HepG2 (cell line): ENCODE measurements around the gene BID. TPM values are rescaled to one million over a fixed set of nuclear protein-coding genes. Genes with fewer than 3 reads are reported as not detected.

ENCODE experiments used
- ATAC-seq: fragments of 200-7000 bp; cut with Tn5 transposase; 3 replicates; pipeline ENCODE4 v1.9.1; 2020; ENCODE audit warnings: mild to moderate bottlenecking, moderate library complexity
- BruUV-seq: library from RNA; stranded (reverse); fragments of 400-500 nt; replicated peaks from 2 replicates; lab custom pipeline; 2021; lab: Mats Ljungman, UMichigan
- CTCF ChIA-PET: fragments of 300-600 bp; formaldehyde crosslinking; extraction: SDS; loops from one replicate; lab custom pipeline; 2021; ENCODE audit warnings: low total read pairs, inconsistent platforms, low intra/inter-chr PET ratio; lab: Yijun Ruan, JAX
- POLR2A ChIA-PET: fragments of 350-600 bp; sonication (Branson Sonifier 250); formaldehyde crosslinking; loops from one replicate; lab custom pipeline; 2020; ENCODE audit warnings: antibody characterized with exemption, inconsistent platforms; lab: Yijun Ruan, JAX
- DNase-seq: peaks from one replicate; pipeline ENCODE4 v3.0.0-alpha.2; 2015; ENCODE audit warnings: low spot score
- FAIRE-seq: peaks from 3 replicates; lab custom pipeline; 2011; peaks lifted over from hg19 to GRCh38; lab: Jason Lieb, UNC
- H2AFZ ChIP-seq: one replicate; pipeline ENCODE4 v1.6.1; 2011; ENCODE audit warnings: low read length, inconsistent platforms
- H3K27ac ChIP-seq: fragments of 300-600 bp; 3 replicates; pipeline ENCODE4 v1.8.0; 2011; ENCODE audit warnings: mixed run types, mild to moderate bottlenecking, mixed read lengths, low read length, inconsistent platforms; ENCODE audit not compliant: insufficient read depth; ENCODE audit errors: extremely low read length
- H3K27me3 ChIP-seq, 2 experiments: fragments of 200-600 bp in 1 of 2; 2 replicates in 1 of 2; 3 replicates in 1 of 2; pipeline versions ENCODE4 v1.6.0 to v1.8.0; 2011; ENCODE audit warnings: low read length in 2 of 2, mild to moderate bottlenecking in 2 of 2, moderate library complexity in 2 of 2, inconsistent platforms in 1 of 2; ENCODE audit not compliant: insufficient read depth in 2 of 2, control insufficient read depth in 1 of 2
- H3K36me3 ChIP-seq, 2 experiments: fragments of 200-600 bp in 1 of 2; replicated peaks in 1 of 2; 2 replicates in 1 of 2; 3 replicates in 1 of 2; pipeline versions ENCODE4 v1.5.1 to v1.8.0; 2011; ENCODE audit warnings: low read length in 2 of 2, inconsistent platforms in 1 of 2; ENCODE audit not compliant: insufficient read depth in 2 of 2, control insufficient read depth in 1 of 2
- H3K4me1 ChIP-seq: 2 replicates; pipeline ENCODE4 v1.5.1; 2012; ENCODE audit warnings: low read length, inconsistent platforms; ENCODE audit not compliant: insufficient read depth
- H3K4me2 ChIP-seq: 2 replicates; pipeline ENCODE4 v1.6.0; 2011; ENCODE audit warnings: low read depth, low read length, inconsistent platforms
- H3K4me3 ChIP-seq, 3 experiments: fragments of 200-600 bp in 1 of 3; sonication (generic), shearing (Covaris generic) in 1 of 3; replicated peaks in 1 of 3; 2 replicates each; pipeline ENCODE4 v1.5.1; 2011 to 2016; ENCODE audit warnings: low read length in 3 of 3, inconsistent platforms in 2 of 3, low read depth in 2 of 3, mild to moderate bottlenecking in 2 of 3, control low read depth in 1 of 3, mixed read lengths in 1 of 3; ENCODE audit not compliant: insufficient read depth in 1 of 3
- H3K79me2 ChIP-seq: one replicate; pipeline ENCODE4 v1.6.1; 2011; ENCODE audit warnings: low read length, inconsistent platforms; ENCODE audit not compliant: insufficient read depth
- H3K9ac ChIP-seq: 2 replicates; pipeline ENCODE4 v1.6.0; 2011; ENCODE audit warnings: mild to moderate bottlenecking, low read depth, low read length, inconsistent platforms; ENCODE audit not compliant: insufficient read depth
- H3K9me3 ChIP-seq: 2 replicates; pipeline ENCODE4 v1.5.1; 2012; ENCODE audit warnings: mild to moderate bottlenecking, low read length
- H4K20me1 ChIP-seq: 2 replicates; pipeline ENCODE4 v1.6.0; 2011; ENCODE audit warnings: inconsistent platforms, mild to moderate bottlenecking, low read length, moderate library complexity; ENCODE audit not compliant: insufficient read depth
- GRHL1 ChIP-seq: sonication (generic); formaldehyde crosslinking; conservative IDR thresholded peaks from 2 replicates; pipeline ENCODE4 v1.8.0; 2022; ENCODE audit warnings: missing genetic modification reagents
- NFIB ChIP-seq: sonication (generic); formaldehyde crosslinking; IDR thresholded peaks from 2 replicates; pipeline ENCODE4 v1.9.0; 2021; ENCODE audit warnings: missing genetic modification reagents, mild to moderate bottlenecking, borderline replicate concordance
- NFKBIZ ChIP-seq: IDR thresholded peaks from 2 replicates; pipeline ENCODE4 v1.6.1; 2018; ENCODE audit warnings: missing genetic modification reagents, missing compliant biosample characterization
- SMARCC2 ChIP-seq: fragments of 450-650 bp; IDR thresholded peaks from 2 replicates; pipeline ENCODE4 v1.6.1; 2017; ENCODE audit warnings: antibody characterized with exemption, mild to moderate bottlenecking
- TAF1 ChIP-seq: sonication (generic); formaldehyde crosslinking; IDR thresholded peaks from 2 replicates; pipeline ENCODE4 v1.4.0; 2020; ENCODE audit warnings: missing genetic modification reagents
- ZFP36L1 ChIP-seq: sonication (generic); formaldehyde crosslinking; IDR thresholded peaks from 2 replicates; pipeline ENCODE4 v1.8.0; 2022; ENCODE audit warnings: mild to moderate bottlenecking, missing genetic modification reagents, moderate library complexity
- ZNF329 ChIP-seq: sonication (generic); formaldehyde crosslinking; IDR thresholded peaks from 2 replicates; pipeline ENCODE4 v1.9.0; 2021; ENCODE audit warnings: low read depth, mild to moderate bottlenecking, missing genetic modification reagents
- ZNF337 ChIP-seq: sonication (generic); formaldehyde crosslinking; IDR thresholded peaks from 2 replicates; pipeline ENCODE4 v1.5.1; 2020; ENCODE audit warnings: missing genetic modification reagents, low read depth, mild to moderate bottlenecking, borderline replicate concordance
- ZNF660 ChIP-seq: sonication (generic); formaldehyde crosslinking; IDR thresholded peaks from 2 replicates; pipeline ENCODE4 v1.5.1; 2020; ENCODE audit warnings: mild to moderate bottlenecking, low read depth, missing genetic modification reagents, borderline replicate concordance
- WGBS: methylation state at CpG from one replicate; pipeline ENCODE4 v1.1.6; 2017; ENCODE audit warnings: low lambda C conversion rate; 5-methylcytosine and 5-hydroxymethylcytosine counted together
- in situ Hi-C: cut with HindIII; loops from 2 replicates; pipeline ENCODE4 v1.10.0; 2017; ENCODE audit warnings: low pct_unique_long_range_greater_than_20kb; ENCODE audit not compliant: extremely low pct_ligation_motif_present
- intact Hi-C: fragments of 100-400 bp; cut with micrococcal nuclease; formaldehyde crosslinking; loops from one replicate; pipeline ENCODE4 v1.10.0; 2022; ENCODE audit not compliant: unreplicated experiment
- polyA plus RNA-seq, 8 experiments: library from polyadenylated mRNA; depleted of rRNA in 3 of 8; stranded (reverse) in 7 of 8; unstranded in 1 of 8; fragments of >200 nt; fragmentation: Illumina TruSeq in 4 of 8; extraction: Trizol in 4 of 8; gene quantifications; 2 replicates each; pipeline versions ENCODE4 v1.2.1 to v1.2.3, GENCODE V29; 2011 to 2016; ENCODE audit warnings: low read depth in 4 of 8, missing spikeins in 1 of 8, mixed read lengths in 1 of 8; ENCODE audit not compliant: insufficient read depth in 1 of 8
- total RNA-seq, 5 experiments: library from RNA; depleted of rRNA; stranded (reverse); fragments of >200 nt; fragmentation: Illumina TruSeq; extraction: Trizol; gene quantifications; 2 replicates each; pipeline ENCODE4 v1.2.3, GENCODE V29; 2016; ENCODE audit warnings: low read depth in 1 of 5

Gene BID
- total and polyA plus RNA-seq, 2 of the 13 experiments (the other 11 are each of a cell fraction or from before 2014, with no cell fraction given) = 35.3 to 51.7 TPM

- 96% methylated on average over 16 of the region's 18 CpGs for WGBS
- H3K9ac ChIP-seq = no peak overlapping the region
Measured at GRCh38 chr22:17726928-17727897, 47.1 kb downstream of the BID start.

More at GRCh38 chr22:17726928-17727897, 47.1 kb downstream of the BID start:
- TF ChIP-seq ZNF329 (CRISPR knock-in tag) (no peak), ZNF660 (no peak), NFKBIZ (CRISPR knock-in tag) (no peak), ZNF337 (CRISPR knock-in tag) (no peak), GRHL1 (CRISPR knock-in tag) (no peak), SMARCC2 (no peak), TAF1 (CRISPR knock-in tag) (no peak), ZFP36L1 (CRISPR knock-in tag) (no peak), NFIB (CRISPR knock-in tag) (no peak)
- TF ChIP-seq, all 625 proteins: peak for 0
- Histone ChIP-seq H3K27ac (no peak overlapping the region), H3K9me3 (no peaks in the 10 kb centered on the region), H4K20me1 (no peaks in the 10 kb centered on the region), H3K36me3 (peaks cover 10 to 20% of the 10 kb centered on the region in 2 experiments; a peak in 4 of 5 replicates), H3K79me2 (no peaks in the 10 kb centered on the region), H3K4me1 (peaks cover 11% of the 10 kb centered on the region), H3K4me2 (no peak overlapping the region), H3K4me3 (no peak overlapping the region), H2AFZ (no peak overlapping the region), H3K27me3 (no peaks in the 10 kb centered on the region; a peak in 1 of 5 replicates)
- DNase-seq = no peak
- CTCF ChIA-PET = no interaction called here
- in situ Hi-C loops (no loop called here), intact Hi-C loops (no loop called here)
- FAIRE-seq = no peak
- POLR2A ChIA-PET = no interaction called here
- no peak for ATAC-seq
- no TSS peak for BruUV-seq
